SK-N-SH (cell line): Measurements from ENCODE around the gene ZFYVE19. TPM values are rescaled to one million over a fixed set of nuclear protein-coding genes. Genes with fewer than 3 reads are reported as not detected.
A peak's percentile ranks its signal among the peaks of the same experiment; 100 is the strongest.

ENCODE experiments used
- CTCF ChIA-PET: fragments of 300-600, 350-600 bp; formaldehyde crosslinking; extraction: SDS; loops from one replicate; lab custom pipeline; 2021; lab: Yijun Ruan, JAX
- POLR2A ChIA-PET: fragments of 350-600 bp; sonication (Branson Sonifier 250); formaldehyde crosslinking; extraction: SDS; loops from one replicate; lab custom pipeline; 2020; ENCODE audit warnings: antibody characterized with exemption, inconsistent platforms; lab: Yijun Ruan, JAX
- DNase-seq: peaks from one replicate; pipeline ENCODE4 v3.0.0; 2012
- H2AFZ ChIP-seq: fragments of 200-600 bp; sonication (generic); 2 replicates; pipeline ENCODE4 v1.8.1; 2016; ENCODE audit warnings: antibody characterized with exemption, mild to moderate bottlenecking, low read depth
- H3F3A ChIP-seq: fragments of 200-600 bp; sonication (generic); replicated peaks from 2 replicates; pipeline ENCODE3; 2016; ENCODE audit warnings: antibody characterized with exemption, mild to moderate bottlenecking; ENCODE audit not compliant: insufficient read depth
- H3K27ac ChIP-seq, 2 experiments: fragments of 200-500 bp in 1 of 2; fragments of 200-600 bp in 1 of 2; sonication (Bioruptor generic) in 1 of 2; sonication (generic), shearing (Covaris generic) in 1 of 2; 2 replicates each; pipeline versions ENCODE4 v1.5.1 to v1.6.1; 2014 to 2016; ENCODE audit warnings: low read depth in 2 of 2, inconsistent platforms in 1 of 2, low read length in 1 of 2, mild to moderate bottlenecking in 1 of 2, mixed read lengths in 1 of 2
- H3K27me3 ChIP-seq: fragments of 200-600 bp; sonication (generic), shearing (Covaris generic); 2 replicates; pipeline ENCODE4 v1.6.1; 2016; ENCODE audit warnings: mixed run types; ENCODE audit not compliant: insufficient read depth
- H3K36me3 ChIP-seq, 2 experiments: fragments of 200-500 bp in 1 of 2; fragments of 200-600 bp in 1 of 2; sonication (Bioruptor generic) in 1 of 2; sonication (generic) in 1 of 2; replicated peaks in 1 of 2; 2 replicates each; pipeline versions ENCODE3 to v1.5.1; 2014 to 2016; ENCODE audit warnings: low read length in 1 of 2, mild to moderate bottlenecking in 1 of 2; ENCODE audit not compliant: insufficient read depth in 2 of 2, control insufficient read depth in 1 of 2
- H3K4me1 ChIP-seq, 2 experiments: fragments of 200-500 bp in 1 of 2; fragments of 200-600 bp in 1 of 2; sonication (Bioruptor generic) in 1 of 2; sonication (generic), shearing (Covaris generic) in 1 of 2; 2 replicates each; pipeline versions ENCODE4 v1.5.1 to v1.6.1; 2014 to 2016; ENCODE audit warnings: low read depth in 1 of 2, low read length in 1 of 2, mixed run types in 1 of 2; ENCODE audit not compliant: insufficient read depth in 2 of 2, control insufficient read depth in 1 of 2
- H3K4me2 ChIP-seq: fragments of 200-600 bp; sonication (generic), shearing (Covaris generic); 2 replicates; pipeline ENCODE4 v1.6.1; 2017; ENCODE audit warnings: mixed run types
- H3K4me3 ChIP-seq, 2 experiments: fragments of 200-500 bp in 1 of 2; fragments of 200-600 bp in 1 of 2; sonication (Bioruptor generic) in 1 of 2; sonication (generic), shearing (Covaris generic) in 1 of 2; 2 replicates each; pipeline versions ENCODE4 v1.5.1 to v1.8.1; 2014 to 2016; ENCODE audit warnings: low read depth in 2 of 2, inconsistent platforms in 1 of 2, low read length in 1 of 2, mild to moderate bottlenecking in 1 of 2, mixed read lengths in 1 of 2, moderate library complexity in 1 of 2
- H3K79me2 ChIP-seq: fragments of 200-600 bp; sonication (generic); 2 replicates; pipeline ENCODE4 v1.8.1; 2017; ENCODE audit warnings: mild to moderate bottlenecking; ENCODE audit not compliant: insufficient read depth
- H3K9ac ChIP-seq: fragments of 200-600 bp; sonication (generic); 2 replicates; pipeline ENCODE4 v1.6.1; 2017; ENCODE audit warnings: mixed run types
- H3K9me2 ChIP-seq: fragments of 200-600 bp; sonication (generic); 2 replicates; pipeline ENCODE4 v1.6.1; 2017; ENCODE audit warnings: mixed run types
- H3K9me3 ChIP-seq: fragments of 200-600 bp; sonication (generic); 2 replicates; pipeline ENCODE4 v1.6.1; 2017; ENCODE audit warnings: mixed run types, mild to moderate bottlenecking, moderate library complexity
- H4K20me1 ChIP-seq: fragments of 200-600 bp; sonication (generic); 2 replicates; pipeline ENCODE4 v1.6.1; 2017; ENCODE audit warnings: mild to moderate bottlenecking, mixed run types; ENCODE audit not compliant: insufficient read depth
- EZH2phosphoT487 ChIP-seq: fragments of 200-600 bp; sonication (generic); IDR thresholded peaks from 2 replicates; pipeline ENCODE4 v1.6.1; 2017; ENCODE audit warnings: low read depth, mixed run types, mild to moderate bottlenecking, antibody characterized with exemption, moderate library complexity, borderline replicate concordance
- RXRA ChIP-seq: IDR thresholded peaks from 2 replicates; pipeline ENCODE4 v1.4.0; 2012; ENCODE audit warnings: low read depth, mild to moderate bottlenecking, borderline replicate concordance
- WGBS: methylation state at CpG from one replicate; pipeline ENCODE4 v1.1.6; 2017; ENCODE audit warnings: low lambda C conversion rate; 5-methylcytosine and 5-hydroxymethylcytosine counted together
- polyA plus RNA-seq, 3 experiments: library from polyadenylated mRNA; depleted of rRNA; stranded (reverse); fragments of >200 nt; gene quantifications; 2 replicates each; pipeline ENCODE4 v1.2.3, GENCODE V29; 2012
- TF ChIP-seq, protein P1 (sequence below): fragments of 150-350 bp; IDR thresholded peaks from 2 replicates; pipeline ENCODE4 v1.6.1; 2017; ENCODE audit warnings: antibody characterized with exemption, low read length, low read depth, borderline replicate concordance
- TF ChIP-seq, protein P2 (sequence below): IDR thresholded peaks from 2 replicates; pipeline ENCODE4; 2012
- TF ChIP-seq, protein P3 (sequence below): fragments of 150-350 bp; IDR thresholded peaks from 2 replicates; pipeline ENCODE4 v1.6.1; 2016; ENCODE audit warnings: mild to moderate bottlenecking, low read depth, low read length

ZFYVE19 gene
- polyA plus RNA-seq, 1 of the 3 experiments (the other 2 are of a cell fraction) = 35.5 TPM

DNA sequence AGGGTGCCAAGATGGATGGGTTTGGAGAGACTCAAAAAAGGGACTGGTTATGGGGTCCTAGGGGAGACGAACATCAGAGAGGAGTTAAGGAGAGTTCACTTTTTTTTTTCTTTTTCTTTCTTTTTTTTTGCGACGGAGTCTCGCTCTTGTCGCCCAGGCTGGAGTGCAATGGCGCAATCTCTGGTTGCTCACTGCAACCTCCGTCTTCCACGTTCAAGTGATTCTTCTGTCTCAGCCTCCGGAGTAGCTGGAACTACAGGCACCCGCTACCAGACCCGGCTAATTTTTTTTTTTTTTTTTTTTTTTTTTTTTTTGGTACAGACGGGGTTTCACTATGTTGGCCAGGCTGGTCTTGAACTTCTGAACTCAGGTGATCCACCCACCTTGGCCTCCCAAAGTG, 38.1 kb downstream of the ZFYVE19 start:
- H3K36me3 ChIP-seq = no peaks in the 10 kb centered on the region
- H3K9ac ChIP-seq = no peak overlapping the region
- DNase-seq = no peak
- peaks cover 0 to 17% of the 10 kb centered on the region in 2 experiments; a peak in 1 of 4 replicates for H3K4me1 ChIP-seq
- H3K9me3 ChIP-seq = no peaks in the 10 kb centered on the region
- no peaks in the 10 kb centered on the region for H3K9me2 ChIP-seq
- H2AFZ ChIP-seq = peak overlapping the region; percentile 40; the same call in 1 of the 2 replicates
- WGBS = 85% methylated on average over 12 of the region's 12 CpGs
- H3K4me2 ChIP-seq = no peak overlapping the region
- POLR2A ChIA-PET = interaction anchor here (1.0 kb wide), 1 partner anchor 13 kb away, joined by 3 read pairs; no protein-coding TSS in a partner anchor
- TF ChIP-seq EZH2phosphoT487 = no peak
- TF ChIP-seq RXRA = no peak
- TF ChIP-seq, protein P1, sequence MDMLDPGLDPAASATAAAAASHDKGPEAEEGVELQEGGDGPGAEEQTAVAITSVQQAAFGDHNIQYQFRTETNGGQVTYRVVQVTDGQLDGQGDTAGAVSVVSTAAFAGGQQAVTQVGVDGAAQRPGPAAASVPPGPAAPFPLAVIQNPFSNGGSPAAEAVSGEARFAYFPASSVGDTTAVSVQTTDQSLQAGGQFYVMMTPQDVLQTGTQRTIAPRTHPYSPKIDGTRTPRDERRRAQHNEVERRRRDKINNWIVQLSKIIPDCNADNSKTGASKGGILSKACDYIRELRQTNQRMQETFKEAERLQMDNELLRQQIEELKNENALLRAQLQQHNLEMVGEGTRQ = no peak
- TF ChIP-seq, protein P2, sequence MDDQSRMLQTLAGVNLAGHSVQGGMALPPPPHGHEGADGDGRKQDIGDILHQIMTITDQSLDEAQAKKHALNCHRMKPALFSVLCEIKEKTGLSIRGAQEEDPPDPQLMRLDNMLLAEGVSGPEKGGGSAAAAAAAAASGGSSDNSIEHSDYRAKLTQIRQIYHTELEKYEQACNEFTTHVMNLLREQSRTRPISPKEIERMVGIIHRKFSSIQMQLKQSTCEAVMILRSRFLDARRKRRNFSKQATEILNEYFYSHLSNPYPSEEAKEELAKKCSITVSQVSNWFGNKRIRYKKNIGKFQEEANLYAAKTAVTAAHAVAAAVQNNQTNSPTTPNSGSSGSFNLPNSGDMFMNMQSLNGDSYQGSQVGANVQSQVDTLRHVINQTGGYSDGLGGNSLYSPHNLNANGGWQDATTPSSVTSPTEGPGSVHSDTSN = no peak
- H3F3A ChIP-seq = peaks cover 3% of the 10 kb centered on the region
- CTCF ChIA-PET = interaction anchor here (0.8 to 8.5 kb wide), 7 partner anchors 12 to 99 kb away, joined by 3 to 120 read pairs (median 7); partner anchors contain the start of genes RHOV and VPS18
- H3K4me3 ChIP-seq = no peak overlapping the region
- no peaks in the 10 kb centered on the region for H3K79me2 ChIP-seq
- no peak overlapping the region for H3K27ac ChIP-seq
- peaks cover 9% of the 10 kb centered on the region; the same call in 1 of the 2 replicates for H3K27me3 ChIP-seq
- no peaks in the 10 kb centered on the region for H4K20me1 ChIP-seq

DNA sequence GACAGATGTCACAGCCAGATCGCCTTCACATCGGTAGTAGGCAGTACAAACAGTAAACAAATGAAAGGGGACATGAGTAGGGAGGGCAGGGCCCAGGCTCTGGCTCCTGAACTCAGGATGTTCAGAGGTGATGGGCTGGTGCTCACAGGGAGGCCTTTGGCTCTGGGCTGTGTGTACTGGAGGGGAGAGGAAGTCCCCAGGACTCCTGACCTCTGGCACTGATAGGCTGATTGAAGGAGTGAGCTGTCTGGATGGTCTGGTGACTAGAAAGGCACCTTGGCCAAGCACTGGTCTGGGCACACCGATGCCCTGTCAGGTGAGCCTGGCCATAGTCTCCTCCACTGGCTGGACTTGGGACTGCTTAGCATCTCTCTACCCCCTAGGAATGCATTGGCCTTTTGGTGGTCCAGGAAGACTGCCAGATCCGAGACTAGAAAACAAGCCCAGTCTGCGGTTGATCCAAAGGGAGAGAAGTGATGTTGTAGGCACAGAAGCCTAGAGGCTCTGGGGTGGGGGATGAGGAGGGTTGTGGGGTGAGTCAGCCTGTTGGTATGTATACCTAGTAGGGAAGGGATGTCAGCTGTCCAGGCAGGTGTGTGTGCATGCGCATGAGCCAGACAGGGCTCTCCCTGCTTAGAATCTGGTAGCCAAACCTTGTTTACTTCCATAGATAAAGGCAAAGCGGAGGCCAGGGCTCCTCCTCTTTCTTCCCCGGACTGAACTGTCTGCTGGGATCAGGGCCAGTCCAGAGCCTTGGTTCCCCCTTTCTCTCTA, 38.8 kb downstream of the ZFYVE19 start:
- DNase-seq = no peak
- H3K36me3 ChIP-seq = no peaks in the 10 kb centered on the region
- H3K9ac ChIP-seq = no peak overlapping the region
- no peak overlapping the region for H3K27ac ChIP-seq
- H3K79me2 ChIP-seq = no peaks in the 10 kb centered on the region
- H3K4me2 ChIP-seq = no peak overlapping the region
- WGBS = 96% methylated on average over 4 of the region's 8 CpGs
- no peaks in the 10 kb centered on the region for H3K9me2 ChIP-seq
- H3K4me1 ChIP-seq = peaks cover 0 to 17% of the 10 kb centered on the region in 2 experiments; a peak in 1 of 4 replicates
- H3K27me3 ChIP-seq = peaks cover 9% of the 10 kb centered on the region; the same call in 1 of the 2 replicates
- H4K20me1 ChIP-seq = no peaks in the 10 kb centered on the region
- H3K4me3 ChIP-seq = no peak overlapping the region
- CTCF ChIA-PET = interaction anchor here (0.7 to 8.5 kb wide), 6 partner anchors 12 to 99 kb away, joined by 3 to 120 read pairs (median 6); partner anchors contain the start of genes RHOV and VPS18
- POLR2A ChIA-PET = interaction anchor here (1.0 kb wide), 1 partner anchor 13 kb away, joined by 3 read pairs; no protein-coding TSS in a partner anchor
- H3F3A ChIP-seq = peaks cover 3% of the 10 kb centered on the region
- TF ChIP-seq, protein P3, sequence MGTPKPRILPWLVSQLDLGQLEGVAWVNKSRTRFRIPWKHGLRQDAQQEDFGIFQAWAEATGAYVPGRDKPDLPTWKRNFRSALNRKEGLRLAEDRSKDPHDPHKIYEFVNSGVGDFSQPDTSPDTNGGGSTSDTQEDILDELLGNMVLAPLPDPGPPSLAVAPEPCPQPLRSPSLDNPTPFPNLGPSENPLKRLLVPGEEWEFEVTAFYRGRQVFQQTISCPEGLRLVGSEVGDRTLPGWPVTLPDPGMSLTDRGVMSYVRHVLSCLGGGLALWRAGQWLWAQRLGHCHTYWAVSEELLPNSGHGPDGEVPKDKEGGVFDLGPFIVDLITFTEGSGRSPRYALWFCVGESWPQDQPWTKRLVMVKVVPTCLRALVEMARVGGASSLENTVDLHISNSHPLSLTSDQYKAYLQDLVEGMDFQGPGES = no peak
- H3K9me3 ChIP-seq = no peaks in the 10 kb centered on the region
- no peak overlapping the region for H2AFZ ChIP-seq
